Neural cell (in vitro differentiated cells): Measurements from ENCODE around the gene GRN. TPM values are rescaled to one million over a fixed set of nuclear protein-coding genes. Genes with fewer than 3 reads are reported as not detected.

Experiments
- H2AFZ ChIP-seq: fragments of 200-600, 300-800 bp; sonication (generic), shearing (Covaris generic); 2 replicates; pipeline ENCODE4 v1.6.0; 2014; ENCODE audit warnings: low read depth, mild to moderate bottlenecking, antibody characterized with exemption, low read length, moderate library complexity
- H3F3A ChIP-seq: fragments of 200-600 bp; shearing (Covaris generic); 2 replicates; pipeline ENCODE4 v1.6.1; 2016; ENCODE audit warnings: mild to moderate bottlenecking, moderate library complexity, mixed read lengths, antibody characterized with exemption, low read length; ENCODE audit not compliant: insufficient read depth, poor library complexity, severe bottlenecking
- H3K27ac ChIP-seq: fragments of 200-600, 300-800 bp; sonication (generic), shearing (Covaris generic); 2 replicates; pipeline ENCODE4 v1.5.1; 2014; ENCODE audit warnings: mild to moderate bottlenecking, low read length, moderate library complexity
- H3K27me3 ChIP-seq: fragments of 300-800, 200-600 bp; sonication (generic), shearing (Covaris generic); 2 replicates; pipeline ENCODE4 v1.6.0; 2014; ENCODE audit warnings: mild to moderate bottlenecking, low read depth, low read length, moderate library complexity; ENCODE audit not compliant: insufficient read depth
- H3K36me3 ChIP-seq: fragments of 300-800, 200-600 bp; sonication (generic), shearing (Covaris generic); 2 replicates; pipeline ENCODE4 v1.5.1; 2014; ENCODE audit warnings: mild to moderate bottlenecking, antibody characterized with exemption, low read length, moderate library complexity; ENCODE audit not compliant: insufficient read depth
- H3K4me2 ChIP-seq: fragments of 300-800, 200-600 bp; sonication (generic), shearing (Covaris generic); 2 replicates; pipeline ENCODE4 v1.6.0; 2014; ENCODE audit warnings: mild to moderate bottlenecking, low read length
- H3K4me3 ChIP-seq: fragments of 300-800, 200-600 bp; sonication (generic), shearing (Covaris generic); 2 replicates; pipeline ENCODE4 v1.5.1; 2014; ENCODE audit warnings: mild to moderate bottlenecking, low read length, moderate library complexity
- H3K79me2 ChIP-seq: fragments of 200-600 bp; shearing (Covaris generic); replicated peaks from 2 replicates; pipeline ENCODE4 v1.6.0; 2014; ENCODE audit warnings: mild to moderate bottlenecking, low read length, moderate library complexity; ENCODE audit not compliant: insufficient read depth
- H3K9ac ChIP-seq: fragments of 300-800, 200-600 bp; sonication (generic), shearing (Covaris generic); 2 replicates; pipeline ENCODE4 v1.6.1; 2016; ENCODE audit warnings: mild to moderate bottlenecking, low read length, mixed read lengths
- H3K9me2 ChIP-seq: fragments of 200-600 bp; shearing (Covaris generic); 2 replicates; pipeline ENCODE4 v1.6.1; 2016; ENCODE audit warnings: mild to moderate bottlenecking, low read length, mixed read lengths; ENCODE audit not compliant: insufficient read depth
- H3K9me3 ChIP-seq: fragments of 200-600, 300-800 bp; sonication (generic), shearing (Covaris generic); 2 replicates; pipeline ENCODE4 v1.6.1; 2016; ENCODE audit warnings: mild to moderate bottlenecking, mixed run types, low read length, moderate library complexity, mixed read lengths
- H4K20me1 ChIP-seq: fragments of 200-600 bp; shearing (Covaris generic); 2 replicates; pipeline ENCODE4 v1.6.1; 2016; ENCODE audit warnings: mild to moderate bottlenecking, mixed run types; ENCODE audit not compliant: insufficient read depth
- EP300 ChIP-seq: fragments of 450-650 bp; conservative IDR thresholded peaks from 2 replicates; pipeline ENCODE4 v1.6.1; 2014; ENCODE audit warnings: antibody characterized with exemption, mild to moderate bottlenecking, moderate library complexity; ENCODE audit not compliant: poor library complexity, severe bottlenecking
- EZH2 ChIP-seq: fragments of 200-600, 300-800 bp; shearing (Covaris generic), sonication (generic); IDR thresholded peaks from 2 replicates; pipeline ENCODE4 v1.6.1; 2014; ENCODE audit warnings: antibody characterized with exemption, low read length, borderline replicate concordance, mild to moderate bottlenecking; ENCODE audit not compliant: insufficient read depth, poor library complexity, severe bottlenecking
- MXI1 ChIP-seq: fragments of 450-650 bp; conservative IDR thresholded peaks from 2 replicates; pipeline ENCODE4 v1.6.1; 2014; ENCODE audit warnings: antibody characterized with exemption, mild to moderate bottlenecking; ENCODE audit not compliant: poor library complexity, severe bottlenecking
- POLR2AphosphoS5 ChIP-seq: IDR thresholded peaks from 2 replicates; pipeline ENCODE4 v1.6.1; 2012
- RAD21 ChIP-seq: fragments of 450-650 bp; conservative IDR thresholded peaks from 2 replicates; pipeline ENCODE4 v1.6.1; 2014; ENCODE audit warnings: antibody characterized with exemption, mild to moderate bottlenecking, moderate library complexity
- REST ChIP-seq: IDR thresholded peaks from 2 replicates; pipeline ENCODE4 v1.6.1; 2012; ENCODE audit warnings: borderline replicate concordance
- SMC3 ChIP-seq: fragments of 450-650 bp; conservative IDR thresholded peaks from 2 replicates; pipeline ENCODE4 v1.6.1; 2014; ENCODE audit warnings: antibody characterized with exemption, mild to moderate bottlenecking, moderate library complexity; ENCODE audit not compliant: poor library complexity
- TAF1 ChIP-seq: IDR thresholded peaks from 2 replicates; pipeline ENCODE4 v1.6.1; 2012; ENCODE audit warnings: low read depth
- polyA plus RNA-seq: library from polyadenylated mRNA; depleted of rRNA; stranded (reverse); fragments of >200 nt; gene quantifications from 2 replicates; pipeline ENCODE4 v1.2.3, GENCODE V29; 2014
- TF ChIP-seq, protein P1 (sequence below): fragments of 450-650 bp; IDR thresholded peaks from 2 replicates; pipeline ENCODE4 v1.5.1; 2014; ENCODE audit warnings: antibody characterized with exemption, mild to moderate bottlenecking, moderate library complexity; ENCODE audit not compliant: poor library complexity, severe bottlenecking

GRN gene
- polyA plus RNA-seq, 1 donor from 2014 or later: 21.8 TPM

- H3K36me3 ChIP-seq: no peaks in the 10 kb centered on the region
- peak overlapping the region; percentile 78 for H3K4me2 ChIP-seq
- H3K27me3 ChIP-seq: peaks cover 7% of the 10 kb centered on the region
- peak overlapping the region; percentile 69 for H3K9ac ChIP-seq
- no peak overlapping the region for H3K27ac ChIP-seq
- no peaks in the 10 kb centered on the region for H3K9me3 ChIP-seq
- H3K79me2 ChIP-seq: peaks cover 5% of the 10 kb centered on the region
- H2AFZ ChIP-seq: no peak overlapping the region
- H4K20me1 ChIP-seq: no peaks in the 10 kb centered on the region
- TF ChIP-seq MXI1 (no peak), EP300 (no peak), POLR2AphosphoS5 (no peak), REST (no peak), EZH2 (no peak), SMC3 (no peak), RAD21 (no peak), TAF1 (no peak)
- TF ChIP-seq, protein P1, sequence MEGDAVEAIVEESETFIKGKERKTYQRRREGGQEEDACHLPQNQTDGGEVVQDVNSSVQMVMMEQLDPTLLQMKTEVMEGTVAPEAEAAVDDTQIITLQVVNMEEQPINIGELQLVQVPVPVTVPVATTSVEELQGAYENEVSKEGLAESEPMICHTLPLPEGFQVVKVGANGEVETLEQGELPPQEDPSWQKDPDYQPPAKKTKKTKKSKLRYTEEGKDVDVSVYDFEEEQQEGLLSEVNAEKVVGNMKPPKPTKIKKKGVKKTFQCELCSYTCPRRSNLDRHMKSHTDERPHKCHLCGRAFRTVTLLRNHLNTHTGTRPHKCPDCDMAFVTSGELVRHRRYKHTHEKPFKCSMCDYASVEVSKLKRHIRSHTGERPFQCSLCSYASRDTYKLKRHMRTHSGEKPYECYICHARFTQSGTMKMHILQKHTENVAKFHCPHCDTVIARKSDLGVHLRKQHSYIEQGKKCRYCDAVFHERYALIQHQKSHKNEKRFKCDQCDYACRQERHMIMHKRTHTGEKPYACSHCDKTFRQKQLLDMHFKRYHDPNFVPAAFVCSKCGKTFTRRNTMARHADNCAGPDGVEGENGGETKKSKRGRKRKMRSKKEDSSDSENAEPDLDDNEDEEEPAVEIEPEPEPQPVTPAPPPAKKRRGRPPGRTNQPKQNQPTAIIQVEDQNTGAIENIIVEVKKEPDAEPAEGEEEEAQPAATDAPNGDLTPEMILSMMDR: no peak
- no peaks in the 10 kb centered on the region for H3K9me2 ChIP-seq
- H3K4me3 ChIP-seq: peak overlapping the region; percentile 95
- H3F3A ChIP-seq: no peaks in the 10 kb centered on the region
These were observed 21.6 kb upstream of the GRN start for GRCh38 chr17:44323359-44324091.

DNA sequence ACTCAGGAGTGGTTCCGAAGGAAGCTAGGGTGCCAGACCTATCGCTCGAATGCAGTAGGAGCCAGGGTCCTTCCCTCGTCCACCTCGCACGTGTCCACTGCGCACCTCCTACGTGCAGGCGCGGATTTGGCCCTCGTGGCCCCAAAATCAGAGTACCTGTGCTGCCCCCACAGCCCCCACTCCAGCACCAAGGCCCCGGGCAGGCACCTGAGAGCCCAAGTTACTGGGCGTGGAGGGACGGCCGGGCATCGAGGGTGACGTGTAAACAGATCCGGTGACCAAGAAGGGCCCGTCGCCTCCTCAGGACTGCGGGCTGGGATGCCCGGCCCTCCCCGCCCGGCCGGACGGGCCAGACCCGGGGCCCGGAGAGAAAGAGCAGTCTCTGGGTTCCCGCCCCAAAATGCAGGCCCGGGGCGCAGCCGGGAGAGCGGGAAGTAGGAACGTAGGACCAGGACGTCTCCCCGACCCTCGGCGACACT lies 21.0 kb upstream of the GRN start:
- H3K4me2 ChIP-seq: peak overlapping the region; percentile 78
- no peak overlapping the region for H2AFZ ChIP-seq
- no peaks in the 10 kb centered on the region for H3K36me3 ChIP-seq
- peak; percentile 1 for TF ChIP-seq TAF1
- TF ChIP-seq POLR2AphosphoS5: no peak
- TF ChIP-seq SMC3: no peak
- TF ChIP-seq REST: no peak
- H3K79me2 ChIP-seq: peaks cover 5% of the 10 kb centered on the region
- peak overlapping the region; percentile 95 for H3K4me3 ChIP-seq
- H3K27ac ChIP-seq: no peak overlapping the region
- H3K9me2 ChIP-seq: no peaks in the 10 kb centered on the region
- peaks cover 7% of the 10 kb centered on the region for H3K27me3 ChIP-seq
- H4K20me1 ChIP-seq: no peaks in the 10 kb centered on the region
- H3K9ac ChIP-seq: peak overlapping the region; percentile 69
- no peaks in the 10 kb centered on the region for H3K9me3 ChIP-seq
- no peaks in the 10 kb centered on the region for H3F3A ChIP-seq
